Lower leg skin (tissue), 4 donors: ENCODE results near the gene FBXO27. TPM values are rescaled to one million over a fixed set of nuclear protein-coding genes. Genes with fewer than 3 reads are reported as not detected.
"Not testable (repeated sequence)": the region's sequence is repeated elsewhere in the genome, so short reads cannot be mapped to it uniquely, and the experiment has no call there.

Experiments used
- DNase-seq, 2 donors: peaks; one replicate each; pipeline ENCODE4 v3.0.0-alpha.2; 2019; ENCODE audit warnings: low spot score in 2 of 2
- H3K4me3 ChIP-seq: fragments of 200-600 bp; sonication (generic); 2 replicates; pipeline ENCODE4 v1.5.1; 2017; ENCODE audit warnings: mild to moderate bottlenecking, low read depth; ENCODE audit not compliant: poor library complexity, severe bottlenecking
- CTCF ChIP-seq, 3 donors: fragments of 450-650 bp; IDR thresholded peaks; one replicate each; pipeline ENCODE4 v1.5.1; 2016; ENCODE audit warnings: antibody characterized with exemption in 3 of 3, mild to moderate bottlenecking in 3 of 3, moderate library complexity in 2 of 3
- POLR2A ChIP-seq, 2 donors: fragments of 450-650 bp; IDR thresholded peaks; one replicate each; pipeline ENCODE4 v1.6.1; 2016 to 2017; ENCODE audit warnings: antibody characterized with exemption in 2 of 2, mild to moderate bottlenecking in 1 of 2, moderate library complexity in 1 of 2
- WGBS, 2 donors: methylation state at CpG; one replicate each; pipeline ENCODE4 v1.1.5; 2018; 5-methylcytosine and 5-hydroxymethylcytosine counted together
- intact Hi-C: fragments of 100-400 bp; cut with DNase I; formaldehyde crosslinking; loops from one replicate; pipeline ENCODE4 v1.15.0; 2023; ENCODE audit warnings: low total_unique reads
- total RNA-seq, 4 donors: library from RNA; depleted of rRNA; stranded (reverse); fragments of >200 nt; gene quantifications; one replicate each; pipeline ENCODE4 v1.1.0, GENCODE V29; 2016

The FBXO27 gene
- total RNA-seq, 4 donors from 2014 or later: 25.0 to 33.3 (median 29.1) TPM

- no peak overlapping the region for H3K4me3 ChIP-seq
- 94 to 95% methylated on average over 6 of the region's 6 CpGs for WGBS, 2 donors
- intact Hi-C loops: no loop called here
- TF ChIP-seq CTCF (IDR thresholded peaks at IDR 0.05): no peak
- no peak for DNase-seq
Measured at GRCh38 chr19:39008137-39008536, 24.2 kb downstream of the FBXO27 start.

DNA sequence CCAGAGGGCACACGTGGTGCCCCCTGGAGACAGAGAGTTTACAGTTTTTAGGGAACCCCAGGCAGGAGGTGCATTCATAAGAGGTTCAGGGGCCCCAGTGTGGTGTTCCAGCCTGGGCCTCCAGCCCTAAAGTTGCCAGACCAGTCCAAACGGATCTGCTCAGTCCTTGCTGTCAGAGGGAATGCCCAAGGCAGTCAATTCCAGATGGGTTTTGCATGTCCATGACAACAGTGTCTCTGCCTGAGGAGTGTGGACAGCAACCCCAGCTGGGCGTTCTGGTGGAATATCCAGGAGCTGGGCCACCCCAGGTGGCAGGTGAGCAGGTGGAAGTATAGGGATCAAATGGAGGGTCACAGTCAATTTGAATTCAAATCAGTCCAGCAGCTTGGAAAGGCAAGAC is 25.3 kb downstream of the FBXO27 start:
- intact Hi-C loops: no loop called here
- 35 to 49% methylated on average over 3 of the region's 3 CpGs for WGBS, 2 donors
- TF ChIP-seq POLR2A (IDR thresholded peaks at IDR 0.05) (no peak), CTCF (IDR thresholded peaks at IDR 0.05) (no peak)
- DNase-seq: no peak
- H3K4me3 ChIP-seq: no peak overlapping the region

- 60 to 66% methylated on average over 9 of the region's 9 CpGs for WGBS, 2 donors
Measured at GRCh38 chr19:39004403-39004802, 27.9 kb downstream of the FBXO27 start.

DNA sequence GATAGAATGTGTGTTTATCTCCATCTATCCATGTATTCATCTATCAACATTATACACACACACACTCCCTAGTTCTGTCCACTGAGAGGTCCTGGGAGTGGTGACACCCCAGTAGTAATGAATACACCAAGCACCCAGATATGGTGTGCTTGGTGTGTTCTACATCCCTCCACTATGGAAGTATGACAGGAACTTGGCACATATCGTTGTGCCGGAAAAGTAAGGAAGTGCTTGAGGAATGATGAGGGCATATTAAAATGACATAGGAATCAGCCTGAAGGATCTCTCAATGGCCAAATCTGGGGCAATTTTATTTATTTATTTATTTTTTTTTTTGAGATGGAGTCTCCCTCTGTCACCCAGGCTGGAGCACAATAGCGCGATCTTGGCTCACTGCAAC is 28.6 kb downstream of the FBXO27 start:
- no peak for DNase-seq
- WGBS, 2 donors: 75% methylated on average over 4 of the region's 4 CpGs
- H3K4me3 ChIP-seq: no peak overlapping the region
- TF ChIP-seq CTCF (IDR thresholded peaks at IDR 0.05): no peak
- TF ChIP-seq POLR2A (IDR thresholded peaks at IDR 0.05): no peak
- intact Hi-C loops: no loop called here

More at GRCh38 chr19:39004403-39004802, 27.9 kb downstream of the FBXO27 start:
- no peak for TF ChIP-seq POLR2A (IDR thresholded peaks at IDR 0.05)
- TF ChIP-seq CTCF (IDR thresholded peaks at IDR 0.05): no peak
- intact Hi-C loops: no loop called here
- no peak overlapping the region for H3K4me3 ChIP-seq
- no peak for DNase-seq

DNA sequence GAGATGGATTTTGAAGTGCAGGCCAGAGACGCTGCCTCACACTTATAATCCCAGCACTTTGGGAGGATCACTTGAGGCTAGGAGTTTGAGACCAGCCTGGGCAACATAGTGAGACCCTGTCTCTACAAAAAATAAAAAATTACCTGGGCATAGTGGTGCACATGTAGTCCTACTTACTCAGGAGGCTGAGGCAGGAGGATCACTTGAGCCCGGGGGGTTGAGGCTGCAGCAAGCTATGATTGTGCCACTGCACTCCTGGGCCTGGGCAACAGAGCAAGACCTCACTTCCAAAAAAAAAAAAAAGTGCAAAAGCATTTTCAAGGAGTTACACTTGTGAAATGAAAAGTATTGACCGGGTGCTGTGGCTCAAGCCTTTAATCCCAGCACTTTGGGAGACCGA is 29.2 kb downstream of the FBXO27 start:
- no peak overlapping the region for H3K4me3 ChIP-seq
- intact Hi-C loops: no loop called here
- WGBS, 2 donors: 86 to 91% methylated on average over 4 of the region's 4 CpGs
- DNase-seq: no peak
- TF ChIP-seq CTCF (IDR thresholded peaks at IDR 0.05): no peak
- TF ChIP-seq POLR2A (IDR thresholded peaks at IDR 0.05): no peak

DNA sequence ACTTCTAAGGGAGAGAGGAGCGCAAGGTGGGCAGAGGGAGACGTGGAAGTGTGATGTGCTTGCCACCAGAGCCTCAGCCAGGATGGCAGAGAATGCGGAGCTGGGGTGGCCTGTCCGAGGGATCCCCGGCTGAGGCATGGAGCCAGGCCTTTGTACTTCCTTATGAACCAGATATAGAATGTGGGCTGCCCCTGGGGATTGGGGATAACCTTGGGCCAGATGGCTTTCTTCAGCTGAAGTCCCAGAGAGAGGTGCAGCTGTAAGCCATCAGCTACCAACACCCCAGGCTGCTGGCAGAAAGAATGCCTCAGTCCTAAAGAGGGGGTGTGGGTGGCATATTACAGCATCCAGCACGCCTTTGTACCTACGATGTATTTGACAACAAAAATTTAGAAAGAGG is 31.3 kb downstream of the FBXO27 start:
- TF ChIP-seq CTCF (IDR thresholded peaks at IDR 0.05) (no peak), POLR2A (IDR thresholded peaks at IDR 0.05) (no peak)
- WGBS, 2 donors: 62 to 63% methylated on average over 7 of the region's 7 CpGs
- no peak overlapping the region for H3K4me3 ChIP-seq
- intact Hi-C loops: no loop called here
- DNase-seq: no peak

DNA sequence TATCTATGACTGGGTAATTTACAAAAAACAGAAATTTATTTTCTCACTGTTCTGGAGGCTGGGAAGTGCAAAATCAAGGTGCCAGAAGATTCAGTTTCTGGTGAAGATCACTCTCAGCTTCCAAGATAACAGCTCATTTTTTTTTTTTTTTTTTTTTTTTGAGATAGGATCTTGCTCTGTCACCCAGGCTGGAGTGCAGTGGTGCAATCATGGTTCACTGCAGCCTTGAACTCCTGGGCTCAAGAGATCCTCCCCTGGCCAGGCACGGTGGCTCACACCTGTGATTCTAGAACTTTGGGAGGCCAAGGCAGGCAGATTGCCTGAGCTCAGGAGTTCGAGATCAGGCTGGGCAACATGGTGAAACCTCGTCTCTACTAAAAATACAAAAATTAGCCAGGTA is 34.8 kb downstream of the FBXO27 start:
- H3K4me3 ChIP-seq, intact Hi-C loops, DNase-seq: not testable (repeated sequence)
- WGBS, 2 donors: 95 to 96% methylated on average over 3 of the region's 3 CpGs
